Effector memory CD4-positive, alpha-beta T cell (primary cell): ENCODE measurements around the gene NINJ2.

ENCODE experiments used
- DNase-seq, 3 donors: peaks; one replicate each; pipeline ENCODE4 v3.0.0-alpha.2; 2020
- H3K27ac ChIP-seq: 2 replicates; pipeline ENCODE4 v1.7.0; 2013; ENCODE audit warnings: mild to moderate bottlenecking, low read length, moderate library complexity; ENCODE audit not compliant: insufficient read depth, poor library complexity, severe bottlenecking
- H3K27me3 ChIP-seq: replicated peaks from 2 replicates; pipeline ENCODE4 v1.7.0; 2013; ENCODE audit warnings: mild to moderate bottlenecking, low read length; ENCODE audit not compliant: insufficient read depth, control insufficient read depth, poor library complexity, severe bottlenecking
- H3K36me3 ChIP-seq: 2 replicates; pipeline ENCODE4 v1.7.0; 2013; ENCODE audit warnings: mild to moderate bottlenecking, low read length, moderate library complexity; ENCODE audit not compliant: control insufficient read depth, insufficient read depth
- H3K4me1 ChIP-seq: 2 replicates; pipeline ENCODE4 v1.7.0; 2013; ENCODE audit warnings: low read length, mild to moderate bottlenecking; ENCODE audit not compliant: control insufficient read depth, insufficient read depth, poor library complexity, severe bottlenecking
- H3K4me3 ChIP-seq: 2 replicates; pipeline ENCODE4 v1.7.0; 2013; ENCODE audit warnings: low read length, low read depth, mild to moderate bottlenecking; ENCODE audit not compliant: insufficient read depth, poor library complexity, severe bottlenecking
- H3K9me3 ChIP-seq: 2 replicates; pipeline ENCODE4 v1.7.0; 2013; ENCODE audit warnings: mild to moderate bottlenecking, low read length, moderate library complexity; ENCODE audit not compliant: control insufficient read depth

Gene NINJ2

GRCh38 chr12:591167-592023 is 71.8 kb downstream of the NINJ2 start:
- no peak overlapping the region for H3K27ac ChIP-seq
- H3K4me1 ChIP-seq, result no peaks in the 10 kb centered on the region
- no peaks in the 10 kb centered on the region for H3K9me3 ChIP-seq
- no peaks in the 10 kb centered on the region for H3K36me3 ChIP-seq
- no peak overlapping the region for H3K4me3 ChIP-seq
- no peaks in the 10 kb centered on the region for H3K27me3 ChIP-seq
- DNase-seq, result no peak

DNA sequence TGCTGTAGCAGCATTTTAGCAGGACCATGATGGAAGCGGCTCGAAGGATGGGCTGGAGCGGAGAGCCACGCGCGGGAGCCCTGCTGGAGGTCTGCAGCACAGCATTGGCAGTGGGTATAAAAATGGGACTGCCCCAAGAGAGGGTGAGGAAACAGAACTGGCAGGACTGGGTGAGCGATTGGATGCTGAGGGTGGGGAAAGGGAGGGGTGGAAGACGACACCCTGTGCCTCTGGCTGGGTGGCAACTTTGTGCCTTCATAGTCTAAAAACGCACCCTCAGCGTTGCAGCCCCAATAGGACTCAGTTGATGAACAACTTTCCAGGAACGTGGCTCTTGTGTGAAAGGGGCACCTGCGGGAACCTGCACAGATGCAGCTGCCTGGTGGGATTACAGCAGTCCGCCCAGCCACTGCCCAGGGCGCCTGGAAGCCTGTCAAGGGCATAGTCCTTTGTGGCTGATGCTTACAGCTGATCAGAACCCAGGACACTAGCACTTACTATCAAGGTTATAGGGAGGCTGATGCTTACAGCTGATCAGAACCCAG is 73.0 kb downstream of the NINJ2 start:
- no peak overlapping the region for H3K4me3 ChIP-seq
- no peaks in the 10 kb centered on the region for H3K27me3 ChIP-seq
- H3K9me3 ChIP-seq, result no peaks in the 10 kb centered on the region
- DNase-seq, result no peak
- no peaks in the 10 kb centered on the region for H3K36me3 ChIP-seq
- H3K4me1 ChIP-seq, result no peaks in the 10 kb centered on the region
- H3K27ac ChIP-seq, result no peak overlapping the region

DNA sequence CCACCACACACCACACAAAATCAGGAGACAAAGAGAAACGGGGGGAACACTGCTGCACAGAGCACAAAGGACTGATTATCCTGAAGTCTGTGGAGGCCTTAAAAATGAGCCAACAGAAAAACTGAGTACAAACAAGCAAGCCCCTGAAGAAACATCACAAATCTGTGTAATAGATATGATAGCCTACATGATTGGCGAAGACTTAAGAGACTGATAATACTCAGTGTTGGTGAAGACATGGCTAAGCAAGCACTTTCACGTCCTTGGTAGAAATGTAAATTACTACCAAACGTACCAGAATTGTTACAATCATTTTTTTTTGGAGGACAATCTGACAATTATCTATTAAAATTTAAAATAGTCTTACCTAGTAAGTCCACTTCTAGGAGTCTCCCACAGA is 74.6 kb downstream of the NINJ2 start:
- no peak overlapping the region for H3K27ac ChIP-seq
- H3K4me1 ChIP-seq, result no peaks in the 10 kb centered on the region
- no peaks in the 10 kb centered on the region for H3K9me3 ChIP-seq
- DNase-seq, result no peak
- no peaks in the 10 kb centered on the region for H3K27me3 ChIP-seq
- no peaks in the 10 kb centered on the region for H3K36me3 ChIP-seq
- H3K4me3 ChIP-seq, result no peak overlapping the region

DNA sequence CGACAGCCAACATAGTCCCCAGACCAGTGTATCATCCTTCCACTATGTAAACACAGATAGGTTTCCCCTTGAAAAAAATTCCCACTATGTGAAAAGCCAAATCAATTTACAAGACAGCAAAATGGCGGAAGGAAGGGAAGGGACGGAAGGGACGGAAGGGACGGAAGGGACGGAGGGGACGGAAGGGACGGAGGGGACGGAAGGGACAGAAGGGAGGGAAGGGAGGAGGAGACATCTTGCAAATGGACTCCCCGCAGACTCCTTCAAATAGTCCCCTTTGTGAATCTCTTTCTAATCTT is 75.3 kb downstream of the NINJ2 start:
- H3K4me3 ChIP-seq, result no peak overlapping the region
- H3K9me3 ChIP-seq, result no peaks in the 10 kb centered on the region
- H3K27me3 ChIP-seq, result no peaks in the 10 kb centered on the region
- H3K4me1 ChIP-seq, result no peaks in the 10 kb centered on the region
- H3K27ac ChIP-seq, result no peak overlapping the region
- H3K36me3 ChIP-seq, result no peaks in the 10 kb centered on the region
- no peak for DNase-seq

- Histone ChIP-seq H3K36me3 (no peaks in the 10 kb centered on the region), H3K4me3 (no peak overlapping the region), H3K27me3 (no peaks in the 10 kb centered on the region), H3K4me1 (no peaks in the 10 kb centered on the region), H3K27ac (no peak overlapping the region), H3K9me3 (no peaks in the 10 kb centered on the region)
- DNase-seq, result no peak
Observed at GRCh38 chr12:587132-588023, 75.9 kb downstream of the NINJ2 start.

DNA sequence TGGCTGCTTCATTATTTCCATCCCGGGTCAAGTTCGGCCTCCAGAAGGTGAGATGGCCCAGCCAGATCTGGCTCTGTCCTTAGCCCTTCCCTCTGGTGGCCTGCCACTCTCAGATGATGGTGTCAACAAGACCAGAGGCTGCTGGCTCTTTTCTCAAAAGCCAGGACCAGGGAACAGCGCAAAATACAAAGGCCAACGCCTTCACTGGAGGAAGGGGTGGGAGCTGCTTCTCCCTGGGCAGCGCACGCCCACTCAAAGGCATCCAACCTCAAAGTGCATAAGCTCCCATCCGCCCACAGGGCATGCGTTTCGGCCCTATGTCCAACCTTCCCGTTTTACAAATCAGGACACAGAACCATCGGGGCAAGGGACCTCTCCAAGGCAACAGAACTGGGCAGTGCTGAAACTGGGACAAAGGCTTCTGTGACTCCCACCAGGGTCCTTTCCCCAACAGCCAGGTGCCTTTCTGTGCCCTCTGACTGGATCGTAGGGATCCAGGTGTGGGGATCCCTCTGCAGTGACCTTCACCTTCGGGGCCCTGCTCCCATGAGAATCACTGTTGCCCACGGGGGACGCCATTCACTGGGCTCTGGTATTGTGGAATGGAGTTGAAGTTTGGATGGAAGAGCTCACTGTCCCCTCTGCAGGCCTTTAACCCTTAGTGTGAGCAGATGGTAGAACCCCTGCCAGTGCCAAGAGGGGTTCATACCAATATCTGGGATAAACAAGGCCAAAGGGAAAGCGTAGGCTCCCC is 76.8 kb downstream of the NINJ2 start:
- DNase-seq, result no peak
- H3K27me3 ChIP-seq, result no peaks in the 10 kb centered on the region

DNA sequence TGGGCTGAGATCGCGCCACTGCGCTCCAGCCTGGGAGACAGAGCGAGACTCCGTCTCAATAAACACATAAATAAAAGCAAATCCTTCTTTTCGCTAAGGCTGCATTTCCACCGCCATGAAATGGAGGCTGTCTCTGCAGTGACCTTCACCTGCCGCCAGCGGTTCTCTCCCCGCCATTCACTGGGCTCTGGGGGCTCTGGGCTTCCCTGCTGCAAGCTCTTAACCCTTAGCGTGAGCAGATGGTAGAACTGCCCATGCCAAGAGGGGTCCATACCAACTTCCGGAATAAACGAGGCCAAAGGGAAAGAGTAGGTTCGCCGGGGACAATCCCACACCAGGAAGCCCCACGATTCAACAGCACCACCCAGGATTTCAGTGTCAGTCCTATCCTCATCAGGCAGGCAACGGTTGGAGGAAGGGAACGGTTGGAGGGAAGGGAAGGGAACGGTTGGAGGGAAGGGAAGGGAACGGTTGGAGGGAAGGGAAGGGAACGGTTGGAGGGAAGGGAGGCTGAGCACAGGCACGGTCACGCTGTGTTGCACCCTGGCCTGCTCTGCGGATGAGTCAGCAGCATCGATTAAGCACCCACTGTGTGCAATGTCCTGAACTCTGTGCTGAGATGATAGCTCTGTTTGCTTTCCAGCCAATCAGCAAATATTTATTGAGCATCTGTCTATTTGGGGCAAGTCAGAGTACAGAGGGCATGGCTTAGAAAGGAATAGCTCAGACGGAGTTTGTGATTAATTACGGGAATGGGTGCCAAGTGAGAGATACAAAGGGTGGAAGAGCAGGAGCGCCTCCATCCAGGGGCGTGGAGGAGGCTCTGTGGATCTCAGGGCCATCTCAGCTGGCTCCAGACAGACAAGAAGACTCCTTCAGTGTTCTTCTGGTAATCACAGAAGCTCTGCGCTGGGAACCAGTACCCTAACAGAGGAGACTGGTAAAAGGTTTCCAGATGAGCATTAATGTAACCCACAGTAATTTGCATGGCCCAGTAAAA is 77.9 kb downstream of the NINJ2 start:
- Histone ChIP-seq H3K9me3 (no peaks in the 10 kb centered on the region), H3K27me3 (no peaks in the 10 kb centered on the region), H3K36me3 (no peaks in the 10 kb centered on the region), H3K4me3 (no peak overlapping the region), H3K27ac (no peak overlapping the region), H3K4me1 (no peaks in the 10 kb centered on the region)
- DNase-seq, result no peak

More for the DNA sequence above, 76.8 kb downstream of the NINJ2 start:
- H3K27ac ChIP-seq, result no peak overlapping the region
- no peak overlapping the region for H3K4me3 ChIP-seq
- H3K4me1 ChIP-seq, result no peaks in the 10 kb centered on the region
- no peaks in the 10 kb centered on the region for H3K9me3 ChIP-seq
- no peaks in the 10 kb centered on the region for H3K36me3 ChIP-seq

DNA sequence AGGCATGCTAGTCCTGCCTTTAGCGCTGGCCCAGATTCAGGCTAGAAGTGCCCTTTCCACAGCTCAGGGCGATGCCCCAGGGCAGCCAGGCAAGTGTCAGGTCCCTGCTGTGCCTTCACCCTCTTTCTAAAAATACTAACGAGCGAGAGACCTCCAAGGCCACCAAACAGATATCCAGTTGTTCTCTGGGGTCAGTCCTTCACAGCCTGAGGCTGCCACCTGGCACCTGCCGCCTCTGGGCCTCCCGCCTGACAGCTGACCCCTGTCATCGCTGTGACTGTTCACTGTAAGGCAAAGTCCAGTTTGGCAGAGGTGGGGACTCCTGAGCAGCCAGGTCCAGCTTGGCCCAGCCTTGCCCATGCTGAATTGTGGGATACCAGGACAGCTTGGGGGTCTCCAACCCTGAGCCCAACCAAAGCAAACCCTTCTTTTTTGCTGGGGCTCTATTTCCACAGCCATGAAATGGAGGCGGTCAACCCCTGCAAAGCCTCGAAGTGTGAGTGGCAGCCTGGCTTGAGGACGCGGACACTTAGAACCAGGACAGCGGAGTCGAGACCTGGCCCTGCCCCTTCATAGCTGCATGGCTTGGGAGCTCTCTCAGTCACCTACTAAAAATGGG is 79.9 kb downstream of the NINJ2 start:
- no peak for DNase-seq
- no peaks in the 10 kb centered on the region for H3K36me3 ChIP-seq

GRCh38 chr12:581746-582145 is 81.5 kb downstream of the NINJ2 start:
- no peaks in the 10 kb centered on the region for H3K4me1 ChIP-seq
- no peak overlapping the region for H3K27ac ChIP-seq
- no peak overlapping the region for H3K4me3 ChIP-seq
- no peaks in the 10 kb centered on the region for H3K9me3 ChIP-seq
- no peaks in the 10 kb centered on the region for H3K36me3 ChIP-seq
- no peaks in the 10 kb centered on the region for H3K27me3 ChIP-seq
- DNase-seq, result no peak

More for the DNA sequence above, 79.9 kb downstream of the NINJ2 start:
- no peak overlapping the region for H3K27ac ChIP-seq
- H3K9me3 ChIP-seq, result no peaks in the 10 kb centered on the region
- H3K4me1 ChIP-seq, result no peaks in the 10 kb centered on the region
- H3K27me3 ChIP-seq, result no peaks in the 10 kb centered on the region
- no peak overlapping the region for H3K4me3 ChIP-seq
